Tibial nerve (tissue), 4 donors: ENCODE data around the gene MYCN. TPM values are rescaled to one million over a fixed set of nuclear protein-coding genes. Genes with fewer than 3 reads are reported as not detected.

Experiments
- DNase-seq, 2 donors: peaks; one replicate each; pipeline ENCODE4 v3.0.0-alpha.2; 2019; ENCODE audit warnings: low spot score in 2 of 2
- H3K27ac ChIP-seq, 4 donors: fragments of 200-600 bp; sonication (generic) in 3 of 4; one replicate each; pipeline ENCODE4 v1.5.1; 2017 to 2019; ENCODE audit warnings: mild to moderate bottlenecking in 1 of 4
- H3K27me3 ChIP-seq, 2 donors: fragments of 200-600 bp; sonication (generic) in 1 of 2; one replicate each; pipeline versions ENCODE4 v1.5.1 to v1.6.0; 2017 to 2019
- H3K36me3 ChIP-seq, 3 donors: fragments of 200-600 bp; sonication (generic); one replicate each; pipeline ENCODE4 v1.5.1; 2018 to 2019
- H3K4me1 ChIP-seq, 4 donors: fragments of 200-600 bp; sonication (generic) in 3 of 4; one replicate each; pipeline ENCODE4 v1.5.1; 2017 to 2019
- H3K4me3 ChIP-seq, 4 donors: fragments of 200-600 bp; sonication (generic) in 3 of 4; one replicate each; pipeline ENCODE4 v1.5.1; 2017 to 2019; ENCODE audit warnings: mild to moderate bottlenecking in 1 of 4, moderate library complexity in 1 of 4
- H3K9me3 ChIP-seq, 4 donors: fragments of 200-600 bp; sonication (generic) in 3 of 4; one replicate each; pipeline ENCODE4 v1.5.1; 2017 to 2019
- EP300 ChIP-seq, 2 donors: sonication (generic); formaldehyde crosslinking; IDR thresholded peaks; one replicate each; pipeline ENCODE4 v1.6.1; 2017; ENCODE audit warnings: antibody characterized with exemption in 2 of 2, mild to moderate bottlenecking in 1 of 2
- POLR2A ChIP-seq, 2 donors: fragments of 450-650 bp; IDR thresholded peaks; one replicate each; pipeline ENCODE4 v1.6.1; 2017; ENCODE audit warnings: antibody characterized with exemption in 2 of 2, mild to moderate bottlenecking in 2 of 2, moderate library complexity in 2 of 2
- WGBS, 2 donors: methylation state at CpG; one replicate each; pipeline ENCODE4 v1.1.5; 2018; 5-methylcytosine and 5-hydroxymethylcytosine counted together
- total RNA-seq, 4 donors: library from RNA; depleted of rRNA; stranded (reverse); fragments of >200 nt; gene quantifications; one replicate each; pipeline ENCODE4 v1.1.0, GENCODE V29; 2016
- TF ChIP-seq, protein P1 (sequence below), 5 experiments: fragments of 200-600 bp in 3 of 5; fragments of 450-650 bp in 2 of 5; sonication (generic) in 3 of 5; IDR thresholded peaks; one replicate each; pipeline ENCODE4 v1.5.1; 2016 to 2019; ENCODE audit warnings: antibody characterized with exemption in 5 of 5, mild to moderate bottlenecking in 3 of 5, moderate library complexity in 2 of 5

Gene MYCN
- total RNA-seq, 4 donors from 2014 or later, result 4.1 to 9.9 (median 6.9) TPM

DNA sequence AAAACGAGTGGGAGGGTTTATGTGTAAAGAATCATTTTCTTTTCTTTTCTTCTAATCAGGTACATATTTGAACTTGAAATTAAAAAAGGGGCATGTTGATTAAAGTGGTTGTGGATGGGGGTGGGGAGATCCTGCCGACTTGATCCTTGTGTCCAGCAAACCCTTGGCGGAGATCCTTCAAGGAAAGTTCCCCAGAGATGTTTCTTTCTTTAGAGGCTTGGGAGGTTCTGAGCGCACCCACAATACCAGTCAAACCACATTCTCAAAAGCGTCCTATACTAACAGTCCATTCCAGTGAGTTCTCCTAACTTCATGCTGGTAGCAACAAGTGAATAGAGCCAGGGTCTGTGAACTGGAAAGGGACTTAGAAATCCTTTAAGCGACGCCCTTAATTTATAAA is 49.2 kb downstream of the MYCN start:
- TF ChIP-seq EP300 (IDR thresholded peaks at IDR 0.05) (no peak), POLR2A (IDR thresholded peaks at IDR 0.05) (no peak)
- TF ChIP-seq, protein P1, sequence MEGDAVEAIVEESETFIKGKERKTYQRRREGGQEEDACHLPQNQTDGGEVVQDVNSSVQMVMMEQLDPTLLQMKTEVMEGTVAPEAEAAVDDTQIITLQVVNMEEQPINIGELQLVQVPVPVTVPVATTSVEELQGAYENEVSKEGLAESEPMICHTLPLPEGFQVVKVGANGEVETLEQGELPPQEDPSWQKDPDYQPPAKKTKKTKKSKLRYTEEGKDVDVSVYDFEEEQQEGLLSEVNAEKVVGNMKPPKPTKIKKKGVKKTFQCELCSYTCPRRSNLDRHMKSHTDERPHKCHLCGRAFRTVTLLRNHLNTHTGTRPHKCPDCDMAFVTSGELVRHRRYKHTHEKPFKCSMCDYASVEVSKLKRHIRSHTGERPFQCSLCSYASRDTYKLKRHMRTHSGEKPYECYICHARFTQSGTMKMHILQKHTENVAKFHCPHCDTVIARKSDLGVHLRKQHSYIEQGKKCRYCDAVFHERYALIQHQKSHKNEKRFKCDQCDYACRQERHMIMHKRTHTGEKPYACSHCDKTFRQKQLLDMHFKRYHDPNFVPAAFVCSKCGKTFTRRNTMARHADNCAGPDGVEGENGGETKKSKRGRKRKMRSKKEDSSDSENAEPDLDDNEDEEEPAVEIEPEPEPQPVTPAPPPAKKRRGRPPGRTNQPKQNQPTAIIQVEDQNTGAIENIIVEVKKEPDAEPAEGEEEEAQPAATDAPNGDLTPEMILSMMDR (IDR thresholded peaks at IDR 0.05), result no peak
- no peak for DNase-seq

DNA sequence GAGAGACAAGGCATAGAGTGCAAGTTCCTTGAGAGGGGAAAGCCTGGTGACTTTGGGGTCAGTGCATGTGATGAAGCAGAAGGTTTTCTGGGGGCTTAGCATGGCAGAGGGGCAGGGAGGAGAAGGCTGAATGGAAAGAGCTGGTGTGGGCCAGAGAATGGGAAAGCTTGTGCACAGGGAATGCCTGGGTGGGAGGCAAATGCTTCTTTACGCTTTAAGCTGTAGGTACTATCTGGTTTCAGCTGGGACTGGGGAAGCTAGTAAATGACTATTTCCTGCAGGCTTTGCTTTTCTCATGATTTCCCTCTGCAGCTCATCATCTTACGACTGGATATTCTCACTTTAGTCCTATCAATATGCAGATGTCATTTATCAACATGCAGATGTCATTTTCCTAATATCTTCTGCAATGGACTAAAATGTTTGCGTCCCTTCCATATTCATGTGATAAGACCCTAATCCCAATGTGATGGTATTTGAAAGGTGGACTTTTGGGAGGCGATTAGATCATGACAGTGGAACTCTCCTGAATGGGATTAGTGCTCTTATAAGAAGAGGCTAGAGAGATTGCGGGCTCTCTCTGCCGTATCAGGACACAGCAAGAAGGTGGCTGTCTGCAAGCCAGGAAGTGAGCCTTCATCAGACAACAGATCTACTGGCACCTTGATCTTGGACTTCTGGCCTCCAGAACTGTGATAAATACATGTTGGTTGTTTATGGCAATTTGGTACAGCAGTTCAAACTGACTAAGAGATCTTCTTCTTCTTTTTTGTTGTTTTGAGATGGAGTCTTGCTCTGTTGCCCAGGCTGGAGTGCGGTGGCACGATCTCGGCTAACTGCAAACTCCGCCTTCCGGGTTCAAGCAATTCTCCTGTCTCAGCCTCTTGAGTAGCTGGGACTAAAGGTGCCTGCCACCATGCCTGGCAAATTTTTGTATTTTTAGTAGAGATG is 50.1 kb downstream of the MYCN start:
- no peaks in the 10 kb centered on the region for H3K27me3 ChIP-seq
- H3K9me3 ChIP-seq, result no peaks in the 10 kb centered on the region
- WGBS, 2 donors, result 91 to 94% methylated on average over 11 of the region's 11 CpGs
- no peak overlapping the region for H3K27ac ChIP-seq
- TF ChIP-seq POLR2A (IDR thresholded peaks at IDR 0.05) (no peak), EP300 (IDR thresholded peaks at IDR 0.05) (no peak)
- TF ChIP-seq, protein P1 (IDR thresholded peaks at IDR 0.05), result no peak
- no peak overlapping the region for H3K4me3 ChIP-seq
- no peaks in the 10 kb centered on the region for H3K4me1 ChIP-seq
- no peaks in the 10 kb centered on the region for H3K36me3 ChIP-seq
- no peak for DNase-seq

More for the DNA sequence above, 49.2 kb downstream of the MYCN start:
- Histone ChIP-seq H3K27me3 (no peaks in the 10 kb centered on the region), H3K27ac (no peak overlapping the region), H3K36me3 (no peaks in the 10 kb centered on the region), H3K4me3 (no peak overlapping the region), H3K9me3 (no peaks in the 10 kb centered on the region), H3K4me1 (peaks cover 0 to 3% (median 1%) of the 10 kb centered on the region in 4 donors)
- WGBS, 2 donors, result 53 to 62% methylated on average over 7 of the region's 7 CpGs

GRCh38 chr2:15991231-15991630 is 50.9 kb downstream of the MYCN start:
- no peak for TF ChIP-seq EP300 (IDR thresholded peaks at IDR 0.05)
- TF ChIP-seq, protein P1 (IDR thresholded peaks at IDR 0.05), result no peak
- TF ChIP-seq POLR2A (IDR thresholded peaks at IDR 0.05), result no peak
- 63 to 65% methylated on average over 3 of the region's 3 CpGs for WGBS, 2 donors
- no peak overlapping the region for H3K4me3 ChIP-seq
- H3K27ac ChIP-seq, result no peak overlapping the region
- DNase-seq, result no peak
- H3K4me1 ChIP-seq, result no peaks in the 10 kb centered on the region
- no peaks in the 10 kb centered on the region for H3K27me3 ChIP-seq
- H3K9me3 ChIP-seq, result no peaks in the 10 kb centered on the region
- H3K36me3 ChIP-seq, result no peaks in the 10 kb centered on the region

GRCh38 chr2:15992457-15993231 is 52.3 kb downstream of the MYCN start:
- TF ChIP-seq, protein P1 (IDR thresholded peaks at IDR 0.05), result no peak
- TF ChIP-seq POLR2A (IDR thresholded peaks at IDR 0.05), result no peak
- no peak for TF ChIP-seq EP300 (IDR thresholded peaks at IDR 0.05)
- Histone ChIP-seq H3K36me3 (no peaks in the 10 kb centered on the region), H3K4me1 (no peaks in the 10 kb centered on the region), H3K27ac (no peak overlapping the region), H3K4me3 (no peak overlapping the region), H3K27me3 (no peaks in the 10 kb centered on the region), H3K9me3 (no peaks in the 10 kb centered on the region)
- no peak for DNase-seq
- WGBS, 2 donors, result 81 to 87% methylated on average over 10 of the region's 10 CpGs

DNA sequence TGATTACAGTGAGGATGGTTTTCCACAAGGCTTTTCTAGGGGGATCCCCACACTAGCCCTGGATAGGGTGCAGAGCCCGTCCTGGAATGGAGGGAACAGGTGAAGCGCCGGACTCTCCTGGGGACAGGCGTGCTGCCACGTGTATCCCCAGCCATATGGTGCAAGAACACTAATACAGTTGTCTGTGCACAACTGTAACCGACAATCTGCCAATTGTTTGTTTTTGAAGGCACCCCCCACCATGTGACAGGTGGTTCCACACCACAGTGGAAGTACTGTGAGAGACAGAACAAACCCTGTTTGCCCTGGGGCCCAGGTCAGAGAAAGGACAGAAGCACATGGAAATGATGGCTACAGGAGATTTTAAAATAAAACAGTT is 52.9 kb downstream of the MYCN start:
- 61 to 67% methylated on average over 6 of the region's 6 CpGs for WGBS, 2 donors
- Histone ChIP-seq H3K27me3 (no peaks in the 10 kb centered on the region), H3K4me3 (no peak overlapping the region), H3K27ac (no peak overlapping the region), H3K36me3 (no peaks in the 10 kb centered on the region), H3K4me1 (no peaks in the 10 kb centered on the region), H3K9me3 (no peaks in the 10 kb centered on the region)
- TF ChIP-seq, protein P1 (IDR thresholded peaks at IDR 0.05), result no peak
- TF ChIP-seq POLR2A (IDR thresholded peaks at IDR 0.05) (no peak), EP300 (IDR thresholded peaks at IDR 0.05) (no peak)
- DNase-seq, result no peak
